Vagina (tissue), 2 donors: ENCODE data around the gene GPR142. TPM values are rescaled to one million over a fixed set of nuclear protein-coding genes. Genes with fewer than 3 reads are reported as not detected.
A peak's percentile ranks its signal among the peaks of the same experiment; 100 is the strongest.

ENCODE experiments used
- DNase-seq, 2 donors: peaks; one replicate each; pipeline ENCODE4 v3.0.0-alpha.2; 2017; ENCODE audit errors: extremely low spot score in 2 of 2
- H3K27ac ChIP-seq: fragments of 200-600 bp; sonication (generic); one replicate; pipeline ENCODE4 v1.5.1; 2019
- H3K27me3 ChIP-seq: fragments of 200-600 bp; sonication (generic); one replicate; pipeline ENCODE4 v1.5.1; 2019
- H3K36me3 ChIP-seq, 2 donors: fragments of 200-600 bp; sonication (generic); one replicate each; pipeline ENCODE4 v1.5.1; 2017 to 2019
- H3K4me1 ChIP-seq: fragments of 200-600 bp; sonication (generic); one replicate; pipeline ENCODE4 v1.5.1; 2019
- H3K4me3 ChIP-seq, 2 donors: fragments of 200-600 bp; sonication (generic); 1 replicate in 1 of 2; 2 replicates in 1 of 2; pipeline ENCODE4 v1.5.1; 2016 to 2019
- H3K9me3 ChIP-seq: fragments of 200-600 bp; sonication (generic); one replicate; pipeline ENCODE4 v1.5.1; 2019
- CTCF ChIP-seq, 3 experiments: fragments of 450-650 bp in 2 of 3; fragments of 200-600 bp in 1 of 3; sonication (generic) in 1 of 3; IDR thresholded peaks; one replicate each; pipeline ENCODE4 v1.5.1; 2017 to 2019; ENCODE audit warnings: antibody characterized with exemption in 3 of 3, mild to moderate bottlenecking in 2 of 3, moderate library complexity in 2 of 3
- POLR2A ChIP-seq, 2 donors: fragments of 450-650 bp; IDR thresholded peaks; one replicate each; pipeline ENCODE4 v1.6.1; 2017; ENCODE audit warnings: antibody characterized with exemption in 2 of 2, mild to moderate bottlenecking in 2 of 2, moderate library complexity in 2 of 2
- POLR2AphosphoS5 ChIP-seq, 2 donors: sonication (generic); formaldehyde crosslinking; IDR thresholded peaks; one replicate each; pipeline ENCODE4 v1.9.0; 2017; ENCODE audit warnings: antibody characterized with exemption in 2 of 2, mild to moderate bottlenecking in 2 of 2, low read depth in 1 of 2; ENCODE audit not compliant: insufficient read depth in 1 of 2
- intact Hi-C: fragments of 100-400 bp; cut with DNase I; formaldehyde crosslinking; loops from one replicate; pipeline ENCODE4 v1.15.1; 2023
- total RNA-seq: library from RNA; depleted of rRNA; stranded (reverse); fragments of >200 nt; gene quantifications from one replicate; pipeline ENCODE4 v1.2.3, GENCODE V29; 2016

GPR142 gene
- total RNA-seq: 0.98 TPM

- no peak within 1 kb of the TSS for H3K27ac ChIP-seq
- no peaks in the 10 kb centered on the region for H3K9me3 ChIP-seq
- H3K4me3 ChIP-seq: no peak within 1 kb of the TSS
- no peak for DNase-seq
- no peaks in the 10 kb centered on the region for H3K36me3 ChIP-seq
- no peak for TF ChIP-seq CTCF (IDR thresholded peaks at IDR 0.05)
- TF ChIP-seq POLR2AphosphoS5 (IDR thresholded peaks at IDR 0.05; ENCODE audit: insufficient read depth in 1 of 2, low read depth in 1 of 2): no peak
- TF ChIP-seq POLR2A (IDR thresholded peaks at IDR 0.05): no peak
- intact Hi-C loops: loop anchor here (10.0 kb wide), 1 partner anchor 62 kb away; no protein-coding TSS in a partner anchor
- H3K27me3 ChIP-seq: no peaks in the 10 kb centered on the region
- H3K4me1 ChIP-seq: peaks cover under 1% of the 10 kb centered on the region
Measured at GRCh38 chr17:74367206-74367605, at the start of gene GPR142. Gene GPR142 (plus strand): TSS chr17:74367506. CDS start chr17:74369541, 2,035 bp downstream.

GRCh38 chr17:74318391-74318790, 48.9 kb upstream of the GPR142 start:
- intact Hi-C loops: no loop called here
- TF ChIP-seq CTCF (IDR thresholded peaks at IDR 0.05) (no peak), POLR2A (IDR thresholded peaks at IDR 0.05) (no peak), POLR2AphosphoS5 (IDR thresholded peaks at IDR 0.05; ENCODE audit: insufficient read depth in 1 of 2, low read depth in 1 of 2) (no peak)
- Histone ChIP-seq H3K9me3 (no peaks in the 10 kb centered on the region), H3K4me3 (no peak overlapping the region), H3K36me3 (no peaks in the 10 kb centered on the region), H3K27ac (no peak overlapping the region), H3K27me3 (no peaks in the 10 kb centered on the region), H3K4me1 (no peaks in the 10 kb centered on the region)
- no peak for DNase-seq

GRCh38 chr17:74324521-74324920, 42.8 kb upstream of the GPR142 start:
- no peak for TF ChIP-seq POLR2AphosphoS5 (IDR thresholded peaks at IDR 0.05; ENCODE audit: insufficient read depth in 1 of 2, low read depth in 1 of 2)
- no peak for TF ChIP-seq POLR2A (IDR thresholded peaks at IDR 0.05)
- no peak for TF ChIP-seq CTCF (IDR thresholded peaks at IDR 0.05)
- no peak for DNase-seq
- Histone ChIP-seq H3K4me3 (no peak overlapping the region), H3K9me3 (no peaks in the 10 kb centered on the region), H3K27me3 (no peaks in the 10 kb centered on the region), H3K36me3 (no peaks in the 10 kb centered on the region), H3K27ac (no peak overlapping the region), H3K4me1 (peaks cover 20% of the 10 kb centered on the region)
- intact Hi-C loops: no loop called here

- Histone ChIP-seq H3K27ac (no peak overlapping the region), H3K9me3 (no peaks in the 10 kb centered on the region), H3K36me3 (no peaks in the 10 kb centered on the region), H3K4me1 (peaks cover 20% of the 10 kb centered on the region), H3K27me3 (no peaks in the 10 kb centered on the region), H3K4me3 (peak overlapping the region; percentile 28 to 52)
- TF ChIP-seq POLR2AphosphoS5 (IDR thresholded peaks at IDR 0.05; ENCODE audit: insufficient read depth in 1 of 2, low read depth in 1 of 2) (no peak), CTCF (IDR thresholded peaks at IDR 0.05) (no peak), POLR2A (IDR thresholded peaks at IDR 0.05) (no peak)
- no peak for DNase-seq
- intact Hi-C loops: no loop called here
Measured at GRCh38 chr17:74325376-74325742, 41.9 kb upstream of the GPR142 start.

GRCh38 chr17:74325743-74326379, 41.4 kb upstream of the GPR142 start, which contains the start of gene KIF19:
Gene KIF19 (plus strand): TSS chr17:74326226. CDS start chr17:74326350, 124 bp downstream.
- TF ChIP-seq POLR2AphosphoS5 (IDR thresholded peaks at IDR 0.05; ENCODE audit: insufficient read depth in 1 of 2, low read depth in 1 of 2) (no peak), POLR2A (IDR thresholded peaks at IDR 0.05) (no peak), CTCF (IDR thresholded peaks at IDR 0.05) (no peak)
- Histone ChIP-seq H3K4me3 (peak within 1 kb of the TSS; percentile 28 to 52), H3K36me3 (no peaks in the 10 kb centered on the region), H3K27ac (no peak within 1 kb of the TSS), H3K27me3 (no peaks in the 10 kb centered on the region), H3K9me3 (no peaks in the 10 kb centered on the region), H3K4me1 (peaks cover 20% of the 10 kb centered on the region)
- no peak for DNase-seq
- intact Hi-C loops: no loop called here
